Measurements from ENCODE around the gene TMTC1. TPM values are rescaled to one million over a fixed set of nuclear protein-coding genes. Genes with fewer than 3 reads are reported as not detected.
A peak's percentile ranks its signal among the peaks of the same experiment; 100 is the strongest.

The TMTC1 gene
- 10 to 100 TPM; 16.6 to 47.8 (median 25.6) TPM for total RNA-seq

DNA sequence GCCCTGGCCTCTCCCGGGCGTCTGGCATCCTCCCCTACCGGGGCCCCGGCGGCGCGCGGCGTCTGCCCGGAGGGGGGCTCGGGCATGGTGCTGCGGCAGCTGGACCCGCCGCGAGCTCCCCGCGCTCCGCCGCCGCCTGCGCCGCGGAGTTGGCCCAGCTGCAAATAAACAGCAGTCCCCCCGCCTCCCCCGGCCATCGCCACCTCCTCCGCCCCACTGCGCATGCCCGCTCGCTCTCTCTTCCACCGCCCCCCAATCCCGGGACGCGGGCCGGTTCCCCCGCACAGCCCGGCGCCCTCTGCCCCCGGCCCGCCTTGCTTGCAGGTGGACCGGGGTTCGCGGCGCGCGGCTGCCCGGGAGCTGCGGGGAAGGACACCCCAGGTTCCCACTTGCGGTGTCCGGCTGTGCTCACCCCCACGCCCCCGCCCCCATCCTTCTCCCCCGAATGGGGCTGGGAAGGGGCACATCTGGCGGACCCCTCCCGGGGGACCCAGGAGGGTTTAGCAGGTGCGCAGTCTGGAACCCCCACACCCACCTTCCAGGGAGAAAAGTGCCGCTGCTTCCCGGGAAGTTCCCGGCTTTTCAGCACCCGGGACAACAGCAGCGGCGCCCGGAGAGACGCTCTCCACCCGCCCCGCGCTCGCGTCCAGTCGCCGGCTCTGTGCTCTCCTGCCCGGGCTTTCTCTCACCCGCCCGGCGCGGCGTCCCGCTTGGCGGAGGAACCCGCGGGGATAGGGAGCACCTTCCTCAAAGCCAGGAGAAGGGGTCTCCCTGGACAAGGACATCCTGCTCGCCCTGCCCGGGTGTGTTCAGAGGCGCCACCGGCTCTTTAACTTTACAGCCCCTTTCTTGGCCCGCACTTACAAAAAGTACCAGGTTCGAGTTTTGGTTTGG, at the start of gene TMTC1:
TSS of gene TMTC1 (minus strand) at position 170 of the 894 bp plus-strand sequence. CDS start 191 bp downstream, outside the sequence.
- no peaks in the 10 kb centered on the region for H3K27me3 ChIP-seq
- peak within 1 kb of the TSS; percentile 38 to 59 (median 48) for H3K4me3 ChIP-seq (replicated peaks in 1 of 3)
- 0 to 1% methylated on average over 14 to 34 of the region's 87 CpGs for WGBS, 2 donors
- no peaks in the 10 kb centered on the region for H3K36me3 ChIP-seq
- H3K27ac ChIP-seq, result peak within 1 kb of the TSS in 2 of 3 donors; percentile 56 to 64
- peaks cover 0 to 12% of the 10 kb centered on the region in 2 donors for H3K4me1 ChIP-seq
- no peaks in the 10 kb centered on the region for H3K9me3 ChIP-seq
- TF ChIP-seq POLR2A (IDR thresholded peaks at IDR 0.05), result peak in 1 of 2 donors; percentile 33
- TF ChIP-seq, protein P1, sequence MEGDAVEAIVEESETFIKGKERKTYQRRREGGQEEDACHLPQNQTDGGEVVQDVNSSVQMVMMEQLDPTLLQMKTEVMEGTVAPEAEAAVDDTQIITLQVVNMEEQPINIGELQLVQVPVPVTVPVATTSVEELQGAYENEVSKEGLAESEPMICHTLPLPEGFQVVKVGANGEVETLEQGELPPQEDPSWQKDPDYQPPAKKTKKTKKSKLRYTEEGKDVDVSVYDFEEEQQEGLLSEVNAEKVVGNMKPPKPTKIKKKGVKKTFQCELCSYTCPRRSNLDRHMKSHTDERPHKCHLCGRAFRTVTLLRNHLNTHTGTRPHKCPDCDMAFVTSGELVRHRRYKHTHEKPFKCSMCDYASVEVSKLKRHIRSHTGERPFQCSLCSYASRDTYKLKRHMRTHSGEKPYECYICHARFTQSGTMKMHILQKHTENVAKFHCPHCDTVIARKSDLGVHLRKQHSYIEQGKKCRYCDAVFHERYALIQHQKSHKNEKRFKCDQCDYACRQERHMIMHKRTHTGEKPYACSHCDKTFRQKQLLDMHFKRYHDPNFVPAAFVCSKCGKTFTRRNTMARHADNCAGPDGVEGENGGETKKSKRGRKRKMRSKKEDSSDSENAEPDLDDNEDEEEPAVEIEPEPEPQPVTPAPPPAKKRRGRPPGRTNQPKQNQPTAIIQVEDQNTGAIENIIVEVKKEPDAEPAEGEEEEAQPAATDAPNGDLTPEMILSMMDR (IDR thresholded peaks at IDR 0.05), result no peak
- intact Hi-C loops (cut with DNase I), result no loop called here
- DNase-seq, result peak; percentile 42 to 59

DNA sequence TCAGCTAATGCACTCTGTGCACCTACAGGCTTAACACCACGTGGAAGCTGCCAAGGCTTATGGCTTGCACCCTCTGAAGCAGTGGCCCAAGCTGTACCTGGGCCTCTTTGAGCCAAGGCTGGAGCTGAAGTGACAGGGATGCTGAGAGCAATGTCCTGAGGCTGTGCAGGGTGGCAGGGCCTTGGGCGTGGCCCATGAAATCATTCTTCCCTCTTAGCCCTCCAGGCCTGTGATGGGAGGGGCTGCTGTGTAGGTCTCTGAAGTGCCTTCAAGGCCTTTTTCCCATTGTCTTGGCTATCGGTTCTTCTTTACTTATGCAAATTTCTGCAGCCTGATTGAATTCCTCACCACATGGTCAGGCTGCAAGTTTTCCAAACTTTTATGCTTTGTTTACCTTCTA, 47.4 kb upstream of the TMTC1 start:
- DNase-seq, result no peak
- Histone ChIP-seq H3K27ac (no peak overlapping the region), H3K4me1 (no peaks in the 10 kb centered on the region), H3K4me3 (replicated peaks in 1 of 3) (no peak overlapping the region), H3K9me3 (no peaks in the 10 kb centered on the region), H3K36me3 (no peaks in the 10 kb centered on the region), H3K27me3 (no peaks in the 10 kb centered on the region)
- WGBS, 2 donors, result 88 to 92% methylated on average over 3 of the region's 3 CpGs
- TF ChIP-seq, protein P1 (IDR thresholded peaks at IDR 0.05), result no peak
- no peak for TF ChIP-seq POLR2A (IDR thresholded peaks at IDR 0.05)
- intact Hi-C loops (cut with DNase I), result no loop called here

DNA sequence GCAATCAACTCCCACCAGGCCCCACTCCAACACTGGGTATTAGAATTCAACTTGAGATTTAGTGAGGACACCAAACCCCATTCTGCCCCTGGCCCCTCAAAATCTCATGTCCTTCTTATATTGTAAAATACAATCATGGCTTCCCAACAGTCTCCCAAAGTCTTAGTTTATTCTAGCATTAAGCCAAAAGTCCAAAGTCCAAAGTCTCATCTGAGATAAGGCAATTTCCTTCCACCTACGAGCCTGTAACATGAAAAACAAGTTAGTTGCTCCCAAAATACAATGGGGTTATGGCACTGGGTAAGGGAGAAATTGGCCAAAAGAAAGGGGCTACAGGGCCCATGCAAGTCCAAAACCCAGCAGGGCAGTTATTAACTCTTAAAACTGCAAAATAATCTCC, 46.6 kb upstream of the TMTC1 start:
- TF ChIP-seq, protein P1 (IDR thresholded peaks at IDR 0.05), result no peak
- TF ChIP-seq POLR2A (IDR thresholded peaks at IDR 0.05), result no peak
- DNase-seq, result no peak
- H3K9me3 ChIP-seq, result no peaks in the 10 kb centered on the region
- 36 to 63% methylated on average over 1 of the region's 1 CpG for WGBS, 2 donors
- H3K4me3 ChIP-seq (replicated peaks in 1 of 3), result no peak overlapping the region
- H3K27ac ChIP-seq, result no peak overlapping the region
- intact Hi-C loops (cut with DNase I), result no loop called here
- H3K4me1 ChIP-seq, result no peaks in the 10 kb centered on the region
- no peaks in the 10 kb centered on the region for H3K36me3 ChIP-seq
- no peaks in the 10 kb centered on the region for H3K27me3 ChIP-seq

DNA sequence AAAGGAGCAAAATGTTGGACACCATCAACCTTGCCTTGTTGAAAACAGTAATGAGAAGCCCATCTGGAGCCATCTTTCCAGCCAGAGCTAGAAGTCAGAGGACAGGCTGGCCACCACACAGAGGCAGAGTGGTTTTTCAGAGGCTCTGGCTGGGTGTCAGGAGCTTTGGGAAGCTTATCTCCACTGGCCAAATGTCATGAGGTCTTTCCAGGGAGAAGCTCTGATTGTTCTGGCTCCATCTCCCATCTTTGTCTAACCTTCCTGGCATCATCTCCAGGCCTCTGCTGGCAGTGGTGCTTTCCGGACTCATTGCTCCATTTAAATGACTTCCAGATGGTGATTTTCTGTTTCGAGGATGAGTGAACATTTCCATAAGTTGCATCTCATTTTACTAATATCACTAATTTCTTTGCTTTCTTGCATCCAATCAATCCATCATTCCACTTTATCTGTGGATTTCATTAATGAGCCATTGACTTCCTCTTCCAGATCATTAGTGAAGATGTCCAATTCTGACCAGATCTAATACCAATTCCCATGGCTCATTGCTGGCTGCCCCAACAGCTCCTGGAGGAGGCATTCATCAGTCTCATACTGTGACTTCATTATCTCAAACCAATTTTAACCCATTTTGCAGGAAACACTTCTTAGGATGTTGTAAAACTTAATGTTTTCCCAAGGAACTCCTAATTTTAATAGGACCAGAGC, 35.3 kb upstream of the TMTC1 start:
- H3K9me3 ChIP-seq, result no peaks in the 10 kb centered on the region
- TF ChIP-seq POLR2A (IDR thresholded peaks at IDR 0.05), result no peak
- TF ChIP-seq, protein P1 (IDR thresholded peaks at IDR 0.05), result no peak
- WGBS, 2 donors, result 65 to 85% methylated on average over 2 of the region's 2 CpGs
- intact Hi-C loops (cut with DNase I), result no loop called here
- no peak overlapping the region for H3K4me3 ChIP-seq (replicated peaks in 1 of 3)
- H3K36me3 ChIP-seq, result no peaks in the 10 kb centered on the region
- no peaks in the 10 kb centered on the region for H3K27me3 ChIP-seq
- DNase-seq, result no peak
- no peaks in the 10 kb centered on the region for H3K4me1 ChIP-seq
- H3K27ac ChIP-seq, result no peak overlapping the region
